Left hindlimb (tissue), 1 donor: ENCODE measurements around the gene OMA1.
"Not testable (repeated sequence)": the region's sequence is repeated elsewhere in the genome, so short reads cannot be mapped to it uniquely, and the experiment has no call there.

ENCODE experiments used
- DNase-seq: peaks from one replicate; pipeline ENCODE4 v3.0.0-alpha.2; 2018

OMA1 gene

GRCh38 chr1:58546520-58547308 lies at the start of gene OMA1:
TSS of gene OMA1 (minus strand) at chr1:58546726. CDS start at chr1:58539294, 7,432 bp downstream.
- DNase-seq = peak; percentile 98

GRCh38 chr1:58594546-58594945 lies 48.0 kb upstream of the OMA1 start:
- no peak for DNase-seq

DNA sequence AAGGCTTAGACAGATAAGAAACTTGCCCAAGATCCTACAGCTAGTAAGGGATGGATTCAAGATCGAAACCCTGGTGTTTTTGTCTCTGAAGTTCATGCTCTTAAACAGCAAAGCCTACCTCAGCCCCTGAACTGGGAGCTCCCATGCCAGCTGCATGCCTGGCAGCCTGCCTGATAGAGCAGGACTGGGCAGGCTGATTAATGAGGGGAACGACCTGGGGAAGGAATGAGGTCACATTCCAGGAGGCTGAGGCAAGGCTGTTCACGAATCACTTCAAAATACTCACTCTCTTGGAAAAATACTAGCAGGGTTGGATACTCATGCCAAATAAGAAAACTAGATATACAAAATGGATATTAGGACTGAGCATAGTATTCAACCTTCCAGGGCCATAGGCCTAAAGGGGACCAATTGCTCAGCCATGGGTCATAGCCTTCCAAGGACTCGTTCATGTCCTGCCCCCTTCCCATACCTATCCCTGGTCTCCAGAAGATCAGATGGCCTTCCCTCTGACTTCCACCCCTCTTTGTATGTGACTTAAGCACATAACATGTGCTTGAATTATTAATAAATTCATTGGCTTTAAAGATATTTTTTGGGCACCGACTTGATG lies 46.1 kb upstream of the OMA1 start:
- DNase-seq = no peak

DNA sequence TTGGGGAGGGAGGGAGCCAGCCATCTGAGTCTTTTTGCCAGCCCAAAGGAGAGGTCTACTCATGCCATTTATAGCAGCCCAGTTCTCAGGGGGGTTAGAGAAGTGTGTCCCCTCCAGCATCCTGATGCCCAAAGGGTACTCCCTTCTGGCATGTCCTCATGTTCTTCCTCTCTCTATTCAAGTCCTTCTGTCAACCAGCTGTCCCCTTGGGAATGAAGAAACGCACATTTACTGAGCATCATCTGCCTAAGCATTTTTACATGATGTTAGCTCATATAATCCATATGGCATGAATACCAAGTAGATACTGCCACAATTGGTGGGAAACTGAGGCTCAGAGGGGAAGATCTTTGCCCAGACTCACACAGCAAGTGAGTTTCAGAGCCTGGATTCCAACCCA lies 45.3 kb upstream of the OMA1 start:
- DNase-seq = no peak

DNA sequence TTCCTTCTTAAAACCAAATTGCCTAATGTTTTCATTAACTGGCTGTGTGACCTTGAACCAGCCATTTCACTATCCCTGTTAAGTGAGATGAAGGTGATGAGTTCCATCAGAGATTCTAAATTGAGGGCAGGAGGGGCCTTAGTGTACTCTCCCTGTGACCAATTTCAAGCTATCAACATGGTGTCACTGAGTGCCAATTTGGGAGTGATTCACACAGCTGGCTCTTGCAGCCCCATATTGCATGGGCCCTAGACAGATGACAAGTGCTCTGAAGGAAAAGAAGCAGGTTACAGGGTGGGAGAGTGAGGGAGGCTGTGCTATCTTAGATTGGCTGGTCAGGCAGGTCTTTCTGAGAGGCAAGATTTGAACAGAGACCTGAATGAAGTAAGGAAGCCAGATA lies 43.5 kb upstream of the OMA1 start:
- no peak for DNase-seq

DNA sequence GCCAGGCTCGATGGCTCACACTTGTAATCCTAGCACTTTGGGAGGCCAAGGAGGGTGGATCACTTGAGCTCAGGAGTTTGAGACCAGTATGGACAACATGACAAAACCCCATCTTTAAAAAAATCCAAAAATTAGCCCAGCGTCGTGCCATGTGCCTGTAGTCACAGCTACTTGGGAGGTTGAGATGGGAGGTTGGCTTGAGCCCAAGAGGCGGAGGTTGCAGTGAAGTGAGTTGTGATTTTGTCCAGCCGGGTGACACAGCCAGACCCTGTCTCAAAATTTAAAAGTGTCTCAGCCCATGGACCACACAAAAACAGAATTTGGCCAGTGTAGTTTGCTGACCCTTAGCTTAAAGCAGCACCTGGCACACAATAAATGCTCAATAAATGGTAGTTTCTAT lies 41.9 kb upstream of the OMA1 start:
- no peak for DNase-seq

DNA sequence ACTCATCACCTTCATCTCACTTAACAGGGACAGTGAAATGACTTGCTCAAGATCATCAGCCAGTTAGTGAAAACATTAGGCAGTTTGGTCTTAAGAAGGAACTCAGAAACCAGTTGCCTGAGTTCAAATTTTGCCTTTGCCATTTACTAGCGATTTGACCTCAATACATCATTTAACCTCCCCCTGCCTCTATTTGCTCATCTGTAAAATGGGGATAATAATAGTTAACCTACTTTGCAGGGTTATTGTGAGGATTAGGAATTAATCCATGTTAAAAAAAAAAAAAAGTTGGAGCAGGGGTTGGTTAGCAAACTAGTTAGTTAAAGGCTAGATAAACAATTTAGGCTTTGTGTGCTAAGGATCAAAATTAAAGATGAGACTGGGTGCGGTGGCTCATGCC lies 41.1 kb upstream of the OMA1 start:
- no peak for DNase-seq

GRCh38 chr1:58586271-58586670 lies 39.7 kb upstream of the OMA1 start:
- no peak for DNase-seq

- no peak for DNase-seq
Observed at GRCh38 chr1:58585581-58586151, 39.1 kb upstream of the OMA1 start.

DNA sequence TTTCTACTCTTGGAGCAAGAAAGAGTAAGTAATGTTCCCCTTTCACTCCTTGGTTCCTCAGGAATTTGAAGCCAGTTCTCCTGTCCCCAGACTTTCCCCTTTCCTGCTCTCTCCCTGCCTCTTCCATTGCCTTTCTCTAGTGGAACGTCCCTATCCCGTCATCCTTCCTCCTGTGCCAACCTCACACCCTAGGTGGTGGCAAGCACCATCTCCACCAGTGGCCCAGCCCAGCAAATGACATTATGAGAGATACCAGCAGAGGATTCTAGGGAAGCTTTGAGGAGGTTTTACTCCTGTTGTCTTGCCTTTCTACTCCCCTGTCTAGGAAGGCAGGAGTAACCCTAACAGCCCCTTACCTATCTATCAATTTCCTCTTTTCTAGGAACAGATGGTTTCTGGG lies 38.6 kb upstream of the OMA1 start:
- no peak for DNase-seq

GRCh38 chr1:58584082-58584895 lies 37.8 kb upstream of the OMA1 start:
- DNase-seq = no peak

GRCh38 chr1:58583496-58583895 lies 37.0 kb upstream of the OMA1 start:
- DNase-seq = no peak

- not testable (repeated sequence) for DNase-seq
Observed at GRCh38 chr1:58582143-58582542, 35.6 kb upstream of the OMA1 start.

DNA sequence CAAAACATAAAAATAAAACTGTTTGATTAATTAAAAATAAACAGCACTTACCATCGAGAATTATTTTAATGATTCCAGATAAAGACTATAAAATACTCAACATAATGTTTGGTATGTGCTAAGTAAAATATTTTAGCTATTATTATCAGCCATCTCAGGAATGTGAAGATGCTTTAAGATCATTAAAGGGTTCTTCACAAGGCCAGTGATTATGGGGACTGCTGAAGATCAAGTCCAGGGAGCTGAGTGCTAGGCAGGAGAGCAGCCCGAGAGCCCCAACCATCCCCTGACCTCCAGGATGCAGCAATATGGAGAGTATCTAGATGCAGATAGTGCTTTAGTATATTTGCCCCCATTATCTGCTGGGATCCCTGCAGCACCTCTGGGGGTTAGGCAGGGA lies 35.1 kb upstream of the OMA1 start:
- DNase-seq = no peak

- DNase-seq = no peak
Observed at GRCh38 chr1:58580186-58580585, 33.7 kb upstream of the OMA1 start.

GRCh38 chr1:58577654-58578030 lies 31.1 kb upstream of the OMA1 start:
- DNase-seq = no peak

- peak; percentile 45 for DNase-seq
Observed at GRCh38 chr1:58576727-58577653, 30.5 kb upstream of the OMA1 start, which contains the start of gene TACSTD2. TSS of gene TACSTD2 (minus strand) at chr1:58577252. CDS start at chr1:58577156, 96 bp downstream.

GRCh38 chr1:58576325-58576726 lies 29.8 kb upstream of the OMA1 start:
- no peak for DNase-seq

DNA sequence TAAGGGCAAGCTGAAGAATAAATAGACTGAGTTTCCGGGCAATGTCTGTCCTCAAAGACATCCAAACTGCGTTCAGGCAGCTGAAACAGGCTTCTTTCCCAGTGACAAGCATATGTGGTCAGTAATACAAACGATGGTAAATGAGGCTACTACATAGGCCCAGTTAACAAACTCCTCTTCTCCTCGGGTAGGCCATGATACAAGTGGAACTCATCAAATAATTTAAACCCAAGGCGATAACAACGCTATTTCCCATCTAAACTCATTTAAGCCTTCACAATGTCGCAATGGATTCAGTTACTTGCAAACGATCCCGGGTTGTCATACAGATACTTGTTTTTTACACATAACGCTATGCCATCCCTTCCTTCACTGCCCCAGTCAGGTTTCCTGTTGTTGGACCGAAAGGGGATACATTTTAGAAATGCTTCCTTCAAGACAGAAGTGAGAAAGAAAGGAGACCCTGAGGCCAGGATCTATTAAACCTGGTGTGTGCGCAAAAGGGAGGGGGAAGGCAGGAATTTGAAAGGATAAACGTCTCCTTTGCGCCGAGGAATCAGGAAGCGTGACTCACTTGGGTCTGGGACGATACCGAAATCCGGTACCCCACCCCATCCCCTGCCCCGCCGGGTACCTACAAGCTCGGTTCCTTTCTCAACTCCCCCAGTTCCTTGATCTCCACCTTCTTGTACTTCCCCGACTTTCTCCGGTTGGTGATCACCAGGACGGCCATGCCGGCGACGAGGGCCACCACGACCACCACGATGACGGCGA lies 29.2 kb upstream of the OMA1 start:
- no peak for DNase-seq

DNA sequence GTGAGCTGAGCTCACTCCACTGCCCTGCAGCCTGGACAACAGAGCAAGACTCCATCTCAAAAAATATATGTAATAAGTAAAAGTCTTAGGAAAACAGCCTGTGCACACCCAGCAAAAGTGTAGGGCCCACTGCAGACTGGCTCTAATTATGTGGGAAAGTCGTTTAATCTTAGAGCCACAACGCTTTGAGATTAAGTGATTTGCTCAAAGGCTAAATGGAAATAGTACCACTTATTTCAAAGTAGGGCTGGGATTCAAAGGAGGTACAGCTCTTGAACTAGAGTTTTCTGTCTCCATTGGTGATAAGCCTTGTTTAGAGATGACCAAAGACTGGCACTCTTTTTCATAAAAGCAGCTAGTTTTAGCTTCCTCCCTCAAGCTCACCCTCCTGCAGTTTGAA lies 28.3 kb upstream of the OMA1 start:
- DNase-seq = no peak
